OCI-LY3 (cell line): Measurements from ENCODE around the gene AGR2.
"Not testable (repeated sequence)": the region's sequence is repeated elsewhere in the genome, so short reads cannot be mapped to it uniquely, and the experiment has no call there.

ENCODE experiments used
- EZH2phosphoT487 ChIP-seq: fragments of 200-600 bp; shearing (Covaris generic); IDR thresholded peaks from 2 replicates; pipeline ENCODE4 v1.6.1; 2018; ENCODE audit warnings: antibody characterized with exemption, mixed run types, low read depth
- TF ChIP-seq, protein P1 (sequence below): fragments of 200-600, 300-600 bp; sonication (generic); IDR thresholded peaks from 2 replicates; pipeline ENCODE4 v1.5.1; 2014; ENCODE audit warnings: antibody characterized with exemption, low read length, low read depth

- TF ChIP-seq, protein P1, sequence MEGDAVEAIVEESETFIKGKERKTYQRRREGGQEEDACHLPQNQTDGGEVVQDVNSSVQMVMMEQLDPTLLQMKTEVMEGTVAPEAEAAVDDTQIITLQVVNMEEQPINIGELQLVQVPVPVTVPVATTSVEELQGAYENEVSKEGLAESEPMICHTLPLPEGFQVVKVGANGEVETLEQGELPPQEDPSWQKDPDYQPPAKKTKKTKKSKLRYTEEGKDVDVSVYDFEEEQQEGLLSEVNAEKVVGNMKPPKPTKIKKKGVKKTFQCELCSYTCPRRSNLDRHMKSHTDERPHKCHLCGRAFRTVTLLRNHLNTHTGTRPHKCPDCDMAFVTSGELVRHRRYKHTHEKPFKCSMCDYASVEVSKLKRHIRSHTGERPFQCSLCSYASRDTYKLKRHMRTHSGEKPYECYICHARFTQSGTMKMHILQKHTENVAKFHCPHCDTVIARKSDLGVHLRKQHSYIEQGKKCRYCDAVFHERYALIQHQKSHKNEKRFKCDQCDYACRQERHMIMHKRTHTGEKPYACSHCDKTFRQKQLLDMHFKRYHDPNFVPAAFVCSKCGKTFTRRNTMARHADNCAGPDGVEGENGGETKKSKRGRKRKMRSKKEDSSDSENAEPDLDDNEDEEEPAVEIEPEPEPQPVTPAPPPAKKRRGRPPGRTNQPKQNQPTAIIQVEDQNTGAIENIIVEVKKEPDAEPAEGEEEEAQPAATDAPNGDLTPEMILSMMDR: not testable (repeated sequence)
- not testable (repeated sequence) for TF ChIP-seq EZH2phosphoT487
These were observed 48.4 kb upstream of the AGR2 start for GRCh38 chr7:16853189-16853588.
